NCI-H460 (cell line): ENCODE results near the gene SCYL3. TPM values are rescaled to one million over a fixed set of nuclear protein-coding genes. Genes with fewer than 3 reads are reported as not detected.
"Not testable (repeated sequence)": the region's sequence is repeated elsewhere in the genome, so short reads cannot be mapped to it uniquely, and the experiment has no call there.

Experiments used
- DNase-seq: peaks from one replicate; pipeline ENCODE4 v3.0.0-alpha.2; 2016; ENCODE audit warnings: low read depth; ENCODE audit errors: extremely low read depth
- polyA plus RNA-seq: library from polyadenylated mRNA; depleted of rRNA; stranded (reverse); fragments of >200 nt; gene quantifications from 2 replicates; pipeline ENCODE4 v1.2.3, GENCODE V29; 2014; cell fraction: nucleus; rRNA removed
- total RNA-seq: library from RNA; depleted of rRNA; stranded (reverse); fragments of >200 nt; shearing (Covaris generic); gene quantifications from 2 replicates; pipeline ENCODE4 v1.2.3, GENCODE V29; 2014; rRNA removed

The SCYL3 gene
- total RNA-seq, result 5.7 and 8.4 TPM in 2 replicates
- 4.9 and 8.8 TPM in 2 replicates for polyA plus RNA-seq

- DNase-seq, result peak; percentile 99
These were observed at the start of gene SCYL3 for GRCh38 chr1:169893645-169894423. Gene SCYL3 (minus strand): TSS chr1:169893896. CDS start chr1:169888840, 5,056 bp downstream.

- no peak for DNase-seq
These were observed 48.5 kb upstream of the SCYL3 start for GRCh38 chr1:169941982-169942830.

- peak; percentile 26 for DNase-seq
These were observed 40.5 kb upstream of the SCYL3 start for GRCh38 chr1:169933984-169934725.

- DNase-seq, result no peak
These were observed 38.1 kb upstream of the SCYL3 start for GRCh38 chr1:169931795-169932231.

GRCh38 chr1:169929210-169929526, 35.5 kb upstream of the SCYL3 start:
- no peak for DNase-seq

GRCh38 chr1:169928438-169929209, 34.9 kb upstream of the SCYL3 start:
- peak; percentile 60 for DNase-seq

GRCh38 chr1:169925505-169926482, 32.1 kb upstream of the SCYL3 start:
- DNase-seq, result no peak

GRCh38 chr1:169924829-169925228, 31.1 kb upstream of the SCYL3 start:
- no peak for DNase-seq

- DNase-seq, result no peak
These were observed 30.4 kb upstream of the SCYL3 start for GRCh38 chr1:169924063-169924462.

GRCh38 chr1:169921080-169921479, 27.4 kb upstream of the SCYL3 start:
- no peak for DNase-seq

GRCh38 chr1:169918927-169919326, 25.2 kb upstream of the SCYL3 start:
- no peak for DNase-seq

GRCh38 chr1:169918220-169918619, 24.5 kb upstream of the SCYL3 start:
- not testable (repeated sequence) for DNase-seq

GRCh38 chr1:169915150-169915549, 21.5 kb upstream of the SCYL3 start:
- no peak for DNase-seq

- no peak for DNase-seq
These were observed 20.8 kb upstream of the SCYL3 start for GRCh38 chr1:169914531-169914930.

GRCh38 chr1:169909499-169909898, 15.8 kb upstream of the SCYL3 start:
- DNase-seq, result no peak

- DNase-seq, result no peak
These were observed 13.2 kb upstream of the SCYL3 start for GRCh38 chr1:169906938-169907337.

- DNase-seq, result no peak
These were observed 11.1 kb upstream of the SCYL3 start for GRCh38 chr1:169904834-169905233.

GRCh38 chr1:169902751-169903150, 9.1 kb upstream of the SCYL3 start:
- DNase-seq, result no peak

GRCh38 chr1:169901115-169901514, 7.4 kb upstream of the SCYL3 start:
- no peak for DNase-seq
